SK-N-MC (cell line): ENCODE measurements around the gene DDX42.

Source experiments
- EZH2 ChIP-seq: fragments of 200-600 bp; sonication (generic); IDR thresholded peaks from one replicate; pipeline ENCODE4 v1.6.1; 2017; ENCODE audit warnings: antibody characterized with exemption
- POLR2AphosphoS5 ChIP-seq: IDR thresholded peaks from 2 replicates; pipeline ENCODE4 v1.6.1; 2012; ENCODE audit warnings: mild to moderate bottlenecking, low read depth, low read length, borderline replicate concordance

GRCh38 chr17:63833026-63833740 is 59.2 kb downstream of the DDX42 start:
- 0 out of 2 replicates have a peak, but pooled peaks have one; percentile 13 for TF ChIP-seq POLR2AphosphoS5
- no peak for TF ChIP-seq EZH2
